LoVo (cell line): Measurements from ENCODE around the gene HDHD3.
A peak's percentile ranks its signal among the peaks of the same experiment; 100 is the strongest.

Source experiments
- DNase-seq: peaks from one replicate; pipeline ENCODE4 v3.0.0-alpha.2; 2016; ENCODE audit warnings: low spot score

Gene HDHD3

GRCh38 chr9:113363336-113363735 is 13.4 kb downstream of the HDHD3 start:
- no peak for DNase-seq

DNA sequence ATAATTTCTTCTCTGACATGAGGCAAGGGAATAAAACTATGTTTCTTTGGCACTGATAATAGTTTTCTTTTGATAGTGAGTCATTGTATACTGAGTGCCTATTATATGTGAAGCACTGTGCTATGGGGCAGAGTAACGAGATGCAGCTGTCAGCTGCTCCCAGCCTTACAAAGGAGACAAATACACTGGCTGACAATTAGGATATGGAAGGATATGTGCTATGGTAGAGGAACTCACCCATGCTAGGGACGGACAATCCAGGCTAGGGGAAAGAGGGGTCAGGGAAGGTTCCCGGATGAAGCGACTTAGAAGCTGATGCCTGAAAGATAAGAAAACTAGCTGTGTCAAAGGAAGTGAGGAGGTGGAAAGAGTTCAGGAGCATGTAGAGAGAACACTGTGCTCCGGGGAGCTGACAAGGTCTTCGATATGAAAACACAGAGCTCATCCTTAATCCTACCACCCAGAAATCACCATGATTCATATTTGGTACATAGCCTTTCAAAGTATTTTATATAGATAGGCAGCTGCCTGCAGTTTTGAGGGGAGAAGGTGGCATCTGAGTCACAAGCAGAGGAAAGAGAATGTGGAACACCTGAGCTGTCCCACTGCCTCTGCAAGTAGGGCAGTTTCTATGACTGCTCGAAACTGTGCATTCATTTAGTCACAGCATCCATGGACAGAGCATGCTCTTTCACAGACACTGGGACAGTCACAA is 15.3 kb downstream of the HDHD3 start:
- DNase-seq, result no peak

GRCh38 chr9:113360242-113360842 is 16.4 kb downstream of the HDHD3 start:
- DNase-seq, result no peak

GRCh38 chr9:113359385-113359784 is 17.4 kb downstream of the HDHD3 start:
- no peak for DNase-seq

- DNase-seq, result no peak
Measured at GRCh38 chr9:113356686-113357292, 20.0 kb downstream of the HDHD3 start.

GRCh38 chr9:113355040-113355596 is 21.7 kb downstream of the HDHD3 start:
- DNase-seq, result no peak

DNA sequence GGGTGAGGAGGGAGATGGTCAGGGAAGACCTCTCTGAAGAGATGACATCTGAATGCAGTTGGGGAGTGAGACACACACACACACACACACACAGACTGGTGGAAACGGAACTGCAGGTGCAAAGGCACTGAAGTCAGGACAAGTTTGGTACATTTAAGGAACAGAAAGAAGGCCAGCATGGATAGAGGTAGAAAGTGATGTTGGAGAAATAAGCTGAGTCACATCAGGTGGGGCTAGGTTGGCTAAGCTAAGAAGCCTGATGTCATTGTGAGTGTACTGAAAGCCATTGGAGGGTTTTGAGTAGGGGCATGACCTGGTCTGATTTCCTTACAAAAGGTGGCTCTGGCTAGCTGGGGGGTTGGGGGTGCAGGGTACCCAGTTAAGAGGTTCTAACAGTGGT is 24.4 kb downstream of the HDHD3 start:
- DNase-seq, result no peak

GRCh38 chr9:113352006-113352405 is 24.8 kb downstream of the HDHD3 start:
- no peak for DNase-seq

DNA sequence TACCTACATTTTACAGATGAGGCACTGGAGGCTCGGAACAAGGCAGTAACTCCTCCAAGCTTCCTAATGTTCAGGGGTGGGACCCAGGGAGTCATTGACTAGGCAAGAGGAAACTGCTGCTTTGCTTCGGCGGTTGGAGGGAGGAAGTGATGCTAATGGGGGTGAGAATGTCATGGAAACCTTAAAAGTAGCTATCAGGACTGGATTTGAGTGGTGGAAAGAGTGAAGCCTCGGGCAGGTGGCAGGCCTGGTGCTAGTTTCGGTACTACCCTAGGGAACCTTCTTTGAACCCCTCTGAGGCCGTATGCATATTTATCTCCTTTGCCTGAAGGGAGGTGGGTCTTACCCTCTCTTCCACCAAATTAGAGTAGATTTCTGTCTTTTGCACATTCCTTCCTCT is 25.8 kb downstream of the HDHD3 start:
- DNase-seq, result no peak

GRCh38 chr9:113350107-113350661 is 26.6 kb downstream of the HDHD3 start:
- DNase-seq, result no peak

GRCh38 chr9:113349445-113350094 is 27.2 kb downstream of the HDHD3 start, which contains the start of gene BSPRY:
Gene BSPRY, plus strand, starts transcription at chr9:113349541. Its CDS starts 39 bp downstream, at chr9:113349580.
- DNase-seq, result peak; percentile 69

GRCh38 chr9:113349066-113349444 is 27.7 kb downstream of the HDHD3 start:
- no peak for DNase-seq

GRCh38 chr9:113348437-113348836 is 28.3 kb downstream of the HDHD3 start:
- no peak for DNase-seq

DNA sequence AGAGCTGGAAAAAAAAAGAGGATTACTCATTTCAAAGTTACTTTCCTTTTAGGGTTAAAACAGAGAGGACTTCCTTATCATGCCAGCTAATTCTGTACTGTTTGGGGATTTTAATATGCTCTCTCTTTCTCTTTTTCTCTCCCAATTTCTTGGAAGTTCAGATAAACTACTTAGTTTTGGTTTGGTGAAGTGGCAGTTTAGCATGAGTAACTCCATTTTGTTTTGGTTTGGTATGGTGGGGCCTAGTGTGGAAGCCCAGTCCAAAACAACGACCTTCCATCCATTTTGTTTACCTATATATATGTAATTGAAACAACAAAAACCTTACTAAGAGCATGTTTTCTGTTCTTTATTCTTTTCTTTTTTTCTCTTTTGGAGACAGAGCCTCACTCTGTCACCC is 31.1 kb downstream of the HDHD3 start:
- no peak for DNase-seq

- no peak for DNase-seq
Measured at GRCh38 chr9:113345190-113345589, 31.6 kb downstream of the HDHD3 start.

DNA sequence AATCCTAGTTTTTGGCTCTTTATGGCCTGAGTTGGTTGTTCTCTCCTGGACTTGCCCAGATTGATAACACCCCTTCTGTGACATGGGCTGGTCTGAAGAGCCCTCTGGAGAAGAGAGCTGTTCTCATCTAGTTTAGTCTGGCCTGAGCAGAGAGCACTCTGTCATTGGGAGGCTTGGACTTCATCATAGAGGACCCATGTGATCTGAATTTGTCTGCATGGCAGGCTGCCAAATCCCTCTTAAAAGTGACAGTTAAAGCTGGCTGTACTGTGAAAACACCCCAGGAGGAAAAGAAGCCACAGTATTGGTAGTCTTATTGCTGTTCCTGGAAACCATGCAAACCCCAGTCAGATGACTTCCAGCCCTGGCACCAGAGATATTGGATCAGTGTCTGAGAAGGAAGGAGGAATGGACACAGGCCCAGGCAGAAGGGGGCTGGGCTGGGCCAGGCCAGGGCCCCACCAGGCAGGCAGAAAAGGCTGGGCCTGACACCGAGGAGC is 33.0 kb downstream of the HDHD3 start:
- DNase-seq, result peak; percentile 8

- DNase-seq, result peak; percentile 70
Measured at GRCh38 chr9:113341712-113342410, 34.9 kb downstream of the HDHD3 start.

DNA sequence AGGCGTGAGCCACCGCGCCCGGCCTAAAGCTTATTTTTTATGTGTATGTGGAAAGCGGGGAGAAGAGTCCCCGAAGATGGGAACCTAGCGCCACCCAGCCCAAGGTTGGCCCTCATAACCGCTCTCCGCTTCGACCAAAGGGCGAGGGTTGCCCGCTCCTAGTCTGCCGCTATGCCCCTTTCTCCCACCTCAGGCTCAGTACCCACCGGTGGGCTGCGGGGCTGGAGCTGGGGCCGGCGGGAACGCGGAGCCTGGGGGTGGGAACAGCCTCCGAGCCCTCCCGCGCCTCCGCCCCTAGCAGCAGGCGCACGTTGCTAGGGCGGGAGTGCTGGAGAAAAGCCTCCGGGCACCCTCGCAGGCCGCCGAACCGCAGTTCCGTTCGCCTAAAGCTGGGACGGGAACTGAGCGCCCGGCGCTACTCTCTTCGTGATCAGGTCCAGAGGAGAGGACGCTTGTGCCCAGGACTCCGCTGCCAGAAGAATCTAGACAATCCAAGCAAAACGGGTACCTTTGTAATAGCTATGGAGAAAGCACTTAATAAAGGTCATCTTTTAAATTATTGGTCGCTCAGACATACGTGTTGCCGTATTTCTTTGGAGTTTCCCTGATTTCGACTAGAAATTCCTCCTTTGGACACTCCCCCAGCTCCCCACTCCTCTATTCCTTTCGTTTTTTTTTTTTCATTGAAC is 36.6 kb downstream of the HDHD3 start, which contains the start of gene WDR31:
Gene WDR31 (minus strand): TSS at position 265 of the 689 bp plus-strand sequence. CDS start 8,253 bp downstream, outside the sequence.
- DNase-seq, result peak; percentile 89

DNA sequence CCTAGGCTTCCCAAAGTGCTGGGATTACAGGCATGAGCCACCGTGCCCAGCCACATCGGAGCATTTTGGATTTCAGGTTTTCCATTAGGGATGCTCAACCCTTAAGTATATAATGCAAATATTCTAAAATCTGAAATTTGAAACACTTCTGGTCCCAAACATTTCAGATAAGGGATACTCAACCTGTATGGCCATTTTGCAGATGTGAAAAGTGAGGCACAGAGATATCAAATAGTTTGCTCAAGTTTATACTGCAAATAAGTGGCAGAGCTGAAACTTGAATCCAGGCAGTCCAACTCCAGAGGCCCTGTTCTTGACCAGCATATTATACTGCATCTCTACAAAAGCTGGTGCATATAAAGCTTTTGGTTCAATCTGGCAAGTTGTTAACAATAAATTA is 39.1 kb downstream of the HDHD3 start:
- no peak for DNase-seq

DNA sequence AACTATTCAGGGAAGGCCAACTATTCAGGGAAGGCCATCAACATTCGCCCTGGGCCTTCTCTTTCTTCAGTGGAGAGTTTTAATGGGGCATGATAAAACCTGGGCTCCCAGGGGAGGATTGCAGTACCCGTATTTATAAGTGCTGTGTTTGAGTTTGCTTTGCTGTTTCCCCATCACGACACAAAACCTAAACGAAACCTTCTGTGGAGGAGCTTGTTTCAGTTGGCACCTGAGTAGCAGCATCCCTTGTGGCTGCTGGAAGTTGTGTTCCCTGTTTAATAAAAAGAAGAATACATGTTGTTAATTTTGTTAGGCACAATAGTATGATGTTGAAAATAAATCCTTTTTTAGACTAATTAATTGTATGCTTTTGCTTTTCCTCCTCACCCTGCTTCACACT is 45.0 kb downstream of the HDHD3 start:
- no peak for DNase-seq
